ENCODE data around the gene ALPI.

The ALPI gene

DNA sequence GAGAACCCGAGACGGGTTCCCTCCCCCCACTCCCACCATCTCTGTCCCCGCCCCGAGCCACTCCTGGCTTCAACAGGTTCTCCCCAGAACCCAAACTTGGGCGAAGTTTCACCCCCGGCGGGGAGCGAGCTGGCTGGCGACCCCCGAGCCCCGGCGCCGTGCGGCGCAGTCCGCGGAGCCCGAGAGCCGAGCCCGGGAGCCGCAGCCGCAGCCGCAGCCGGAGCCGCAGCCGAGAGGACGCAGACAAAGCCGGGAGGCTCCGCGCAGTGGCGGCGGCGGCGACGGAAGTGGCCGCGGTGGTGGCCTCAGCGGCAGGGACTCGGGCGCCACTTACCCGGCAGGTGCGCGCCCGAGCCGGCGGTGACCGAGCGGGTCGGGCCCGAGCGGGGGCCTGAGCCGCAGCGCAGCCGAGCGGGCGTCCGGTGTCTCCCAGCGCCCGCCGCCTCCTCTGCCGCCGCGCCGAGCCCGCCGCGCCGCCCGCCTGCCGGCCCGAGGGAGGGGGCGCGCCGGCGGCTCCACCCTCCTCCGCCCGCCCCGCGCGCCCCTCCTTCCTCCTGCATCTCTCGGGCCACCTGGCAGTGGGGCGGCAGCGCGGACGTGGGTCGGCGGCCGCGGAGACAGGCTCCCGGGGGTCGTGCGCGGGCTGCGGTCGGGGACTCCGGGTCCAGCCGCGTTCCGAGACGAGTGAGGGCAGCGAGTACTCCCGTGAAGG is 31.6 kb downstream of the ALPI start, which contains the start of gene ECEL1:
ECEL1 (minus strand) TSS at position 450 of the 712 bp plus-strand sequence. CDS start 1,181 bp downstream, outside the sequence.
- DNase-seq, result no peak

- no peak for DNase-seq
Measured at GRCh38 chr2:232488097-232488711, 32.3 kb downstream of the ALPI start.

DNA sequence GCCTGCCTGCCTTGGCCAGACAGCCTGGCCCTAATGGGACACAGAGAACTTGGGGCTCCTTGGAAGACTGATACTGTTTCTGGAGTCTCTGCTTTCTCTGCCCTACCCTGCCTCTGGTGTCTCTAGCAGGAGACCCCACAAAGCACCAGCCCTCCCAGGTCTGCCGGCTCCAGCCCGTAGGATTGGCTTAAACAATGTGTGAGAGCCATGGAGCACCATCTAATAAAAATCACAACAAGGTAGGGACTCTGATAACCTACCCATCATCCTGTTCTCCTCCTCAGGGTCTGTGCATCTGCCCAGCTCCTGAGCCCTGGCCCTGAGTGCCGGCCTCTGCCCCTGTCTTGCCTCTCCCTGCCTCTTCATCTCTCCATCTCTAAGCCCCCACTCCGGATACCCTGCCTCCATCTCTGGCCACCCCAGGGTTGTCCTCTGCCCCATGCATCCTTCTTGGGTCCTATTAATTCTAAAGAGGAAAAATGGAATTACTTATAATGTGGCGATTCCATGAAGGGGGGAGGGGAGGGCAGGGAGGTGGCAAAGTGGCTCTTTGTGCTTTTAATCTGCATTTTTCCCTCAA is 32.9 kb downstream of the ALPI start:
- DNase-seq, result no peak

- DNase-seq, result no peak
Measured at GRCh38 chr2:232489516-232490220, 33.7 kb downstream of the ALPI start.

DNA sequence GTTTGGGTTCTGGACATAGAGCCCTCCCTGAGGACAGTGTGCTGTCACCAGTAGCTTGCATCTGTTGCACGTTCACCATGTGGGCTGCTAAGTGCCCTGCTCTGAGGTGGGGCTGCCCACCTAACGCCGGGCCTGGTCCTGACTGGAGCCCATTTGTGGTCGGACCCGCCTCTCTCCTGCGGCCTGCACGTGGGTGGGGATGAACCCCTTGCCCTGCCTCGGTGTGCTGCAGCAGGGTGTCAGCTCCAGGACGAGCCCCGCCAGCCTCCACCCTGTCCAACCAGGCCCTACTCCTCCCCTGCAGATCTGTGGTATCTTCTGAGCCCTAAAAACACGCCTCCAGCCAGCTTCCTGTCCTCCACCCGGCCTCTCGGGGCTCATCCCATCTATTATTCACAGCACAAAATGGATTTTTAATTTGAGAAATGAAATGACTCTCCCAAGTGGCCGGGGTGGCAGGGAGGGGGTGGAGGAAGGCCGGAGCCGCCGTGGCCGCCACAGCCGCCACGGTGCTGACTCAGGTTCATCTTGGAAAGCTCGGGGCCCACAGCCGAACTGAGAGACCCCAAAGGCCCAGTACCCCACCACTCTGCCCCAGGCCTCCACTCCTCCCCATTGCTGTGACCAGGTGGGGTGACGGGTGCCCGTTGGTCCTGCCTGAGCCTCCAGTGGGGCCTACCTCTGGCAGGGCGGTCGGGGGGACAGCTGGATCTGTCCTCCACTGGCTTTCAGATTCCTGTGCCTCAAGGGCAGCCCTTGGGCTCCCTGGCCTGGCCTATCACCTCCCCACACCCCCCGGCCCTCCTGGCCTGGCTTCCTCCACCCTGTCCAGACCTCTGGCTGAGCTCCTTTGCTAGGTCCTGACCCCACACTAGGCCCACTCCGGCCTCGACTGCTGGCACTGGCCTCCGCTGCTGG is 34.5 kb downstream of the ALPI start:
- DNase-seq, result no peak

DNA sequence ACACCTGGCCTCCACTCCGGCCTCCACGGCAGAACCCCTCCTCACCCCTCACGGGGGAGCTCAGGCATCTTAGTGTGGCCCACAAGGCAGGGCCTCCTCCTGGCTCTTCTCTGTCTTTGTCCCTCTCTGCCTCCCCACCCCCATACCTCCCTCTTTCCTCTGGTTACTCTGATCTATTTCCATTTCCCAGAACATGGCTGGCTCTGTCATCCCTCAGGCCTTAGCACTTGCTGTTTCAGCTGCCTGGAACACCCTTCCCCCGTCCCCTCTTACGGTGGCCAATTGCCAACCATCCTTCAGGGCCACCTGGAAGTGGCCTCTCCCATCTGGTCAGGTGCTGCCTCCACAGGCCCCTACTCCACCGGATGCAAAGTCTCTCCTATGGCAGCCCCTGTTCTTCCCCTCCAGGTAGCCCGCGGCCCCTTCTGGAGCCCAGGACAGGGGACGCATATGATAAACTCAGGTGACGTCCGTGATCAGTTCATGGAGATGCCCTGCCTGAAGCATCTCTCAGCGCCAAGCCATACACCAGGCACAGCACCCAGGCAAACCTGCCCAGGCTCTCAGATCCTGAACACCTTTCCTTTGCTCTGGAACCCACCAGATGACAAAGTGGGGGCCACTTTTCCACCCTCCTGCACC is 35.3 kb downstream of the ALPI start:
- DNase-seq, result no peak

DNA sequence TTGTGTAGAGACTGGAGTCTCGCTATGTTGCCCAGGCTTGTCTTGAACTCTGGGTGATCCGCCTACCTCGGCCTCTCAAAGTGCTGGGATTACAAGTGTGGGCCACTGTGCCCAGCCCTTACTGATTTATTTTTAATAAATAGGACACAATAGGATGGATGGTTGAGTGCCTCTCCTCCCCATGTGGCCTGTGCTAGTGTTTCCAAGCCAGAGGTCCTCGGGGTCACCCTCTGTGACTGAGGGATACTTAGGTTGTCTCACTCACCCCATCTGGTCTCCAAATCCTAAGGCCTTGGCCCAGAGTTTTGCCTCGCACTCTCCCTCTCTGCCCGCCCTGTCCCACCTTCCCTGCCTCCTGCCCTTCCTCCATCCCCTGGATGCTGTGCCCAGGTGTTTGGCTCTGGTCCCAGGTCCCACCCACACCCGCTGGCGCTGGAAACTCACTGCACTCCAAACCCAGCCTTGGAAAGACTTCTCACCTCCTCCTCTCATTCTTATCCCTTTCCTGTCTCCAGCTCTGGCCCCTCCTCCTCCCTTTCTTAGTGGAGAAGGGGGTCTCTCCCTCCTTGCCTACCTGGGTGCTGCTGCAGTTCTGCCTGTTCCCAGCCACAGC is 36.4 kb downstream of the ALPI start:
- DNase-seq, result no peak

DNA sequence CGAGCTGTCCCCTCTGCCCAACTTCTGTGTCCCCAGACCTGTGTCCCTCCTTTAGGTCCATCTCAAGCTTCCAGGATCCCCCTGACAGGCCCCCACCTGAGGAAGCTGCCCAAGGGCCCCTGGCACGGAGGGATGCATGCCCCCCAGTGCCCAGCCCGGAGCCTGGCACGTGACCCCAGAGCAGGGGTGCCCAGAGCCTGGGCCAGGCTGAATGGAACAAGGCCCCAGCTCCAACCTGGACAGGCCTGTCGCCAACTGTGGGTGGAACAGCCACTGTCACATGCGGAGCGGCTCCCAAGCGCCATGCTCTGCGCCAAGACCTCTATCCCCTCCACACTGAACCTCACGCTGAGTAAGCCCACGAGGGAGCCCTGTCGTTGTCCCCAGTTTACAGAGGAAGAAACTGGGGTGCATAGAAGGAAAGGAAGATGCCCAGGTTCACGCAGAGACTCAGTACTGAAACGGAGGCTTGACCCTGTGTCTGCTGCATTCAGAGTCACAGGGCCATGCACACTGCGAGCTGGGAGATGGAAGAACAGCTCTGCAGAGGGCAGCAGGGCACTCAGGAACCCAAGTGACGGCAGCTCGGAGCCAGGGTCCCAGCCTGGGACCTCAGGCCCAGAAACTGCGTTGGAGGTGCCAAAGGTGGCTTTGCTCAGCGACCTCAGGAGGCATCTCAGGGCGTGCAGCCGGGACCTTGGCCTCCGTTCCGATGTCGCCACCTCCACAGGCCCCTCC is 37.2 kb downstream of the ALPI start:
- no peak for DNase-seq

GRCh38 chr2:232493701-232494474 is 37.9 kb downstream of the ALPI start:
- no peak for DNase-seq

- DNase-seq, result no peak
Measured at GRCh38 chr2:232494542-232494941, 38.6 kb downstream of the ALPI start.

DNA sequence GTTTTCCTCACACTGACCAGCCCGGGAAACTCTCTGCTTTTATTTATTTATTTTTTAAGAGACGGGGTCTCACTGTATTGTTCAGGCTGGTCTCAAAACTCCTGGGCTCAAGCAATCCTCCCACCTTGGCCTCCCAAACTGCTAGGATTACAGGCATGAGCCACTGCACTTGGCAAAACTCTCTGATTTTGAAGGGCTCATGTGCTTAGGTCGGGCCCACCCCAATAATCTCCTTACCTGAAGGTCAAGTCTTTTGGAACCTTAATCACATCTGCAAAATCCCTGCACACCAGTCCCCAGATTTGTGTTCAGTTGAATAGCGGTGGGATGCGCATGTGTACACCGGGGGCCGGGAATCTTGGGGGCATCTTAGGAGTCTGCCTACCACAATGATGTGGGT is 39.3 kb downstream of the ALPI start:
- DNase-seq, result no peak

- no peak for DNase-seq
Measured at GRCh38 chr2:232496501-232497270, 40.7 kb downstream of the ALPI start.

DNA sequence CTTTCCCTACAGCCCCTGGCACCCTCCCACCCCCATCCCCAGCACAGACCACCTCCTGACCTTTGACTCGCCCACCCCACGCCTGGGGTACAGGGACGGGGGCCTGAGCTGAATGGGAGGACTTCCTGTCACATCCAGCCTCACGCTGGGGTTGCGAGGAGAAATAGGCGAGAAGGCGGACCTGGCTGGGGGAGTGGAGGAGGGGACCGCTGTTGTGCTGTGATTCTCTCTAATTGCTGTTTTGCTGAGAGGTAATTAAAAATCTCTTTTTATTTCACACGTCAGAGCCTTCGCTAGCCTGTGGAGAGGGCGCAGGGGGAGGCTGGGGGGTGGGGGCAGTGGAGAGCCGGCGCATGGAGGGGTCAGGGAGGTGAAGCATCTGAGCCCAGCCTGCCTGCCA is 41.4 kb downstream of the ALPI start:
- DNase-seq, result no peak

GRCh38 chr2:232498452-232498851 is 42.5 kb downstream of the ALPI start:
- DNase-seq, result no peak

GRCh38 chr2:232501331-232501771 is 45.4 kb downstream of the ALPI start:
- no peak for DNase-seq

DNA sequence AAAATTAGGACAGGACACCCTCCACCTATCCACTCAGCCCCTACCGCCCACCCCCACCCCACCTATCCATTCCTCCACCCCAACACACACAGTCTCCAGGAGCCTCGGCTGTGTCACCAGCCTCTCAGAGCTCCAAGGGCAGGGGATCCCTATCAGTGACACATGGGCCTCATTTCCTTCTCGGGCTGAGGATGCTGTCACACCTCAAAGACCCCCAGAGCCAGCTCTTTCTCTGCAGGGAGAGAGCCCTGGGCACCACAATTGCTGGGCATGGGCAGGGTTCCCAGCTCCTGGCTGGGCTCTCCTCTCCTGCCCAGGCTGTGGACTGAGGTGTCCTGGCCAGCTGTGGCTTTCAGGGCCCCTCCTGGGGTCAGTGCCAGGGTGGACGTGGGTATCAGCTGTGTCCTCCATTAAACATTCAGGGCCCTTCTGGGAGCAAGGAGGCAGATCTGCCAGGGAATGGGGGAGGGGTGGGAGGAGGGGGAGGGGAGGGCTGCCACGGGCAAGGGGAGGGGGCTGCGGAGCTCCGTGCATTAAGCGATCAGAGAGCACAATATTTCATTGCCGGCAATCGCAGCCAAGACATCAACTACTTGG is 45.9 kb downstream of the ALPI start:
- DNase-seq, result no peak

- DNase-seq, result no peak
Measured at GRCh38 chr2:232502511-232502910, 46.6 kb downstream of the ALPI start.

GRCh38 chr2:232502911-232503808 is 47.2 kb downstream of the ALPI start:
- no peak for DNase-seq

Data from NCI-H1048 (cell line).